HL-60 (cell line): ENCODE data around the gene PICK1.

Experiments used
- CTCF ChIP-seq: IDR thresholded peaks from one replicate; pipeline ENCODE4 v1.5.1; 2011; ENCODE audit warnings: low read length, control low read depth, inconsistent platforms; ENCODE audit not compliant: insufficient read depth
- GABPA ChIP-seq: IDR thresholded peaks from 2 replicates; pipeline ENCODE4 v1.6.1; 2012; ENCODE audit warnings: low read depth
- POLR2AphosphoS5 ChIP-seq: IDR thresholded peaks from 2 replicates; pipeline ENCODE4 v1.6.1; 2012; ENCODE audit warnings: low read depth
- TF ChIP-seq, protein P1 (sequence below): IDR thresholded peaks from 2 replicates; pipeline ENCODE4 v1.6.1; 2012; ENCODE audit warnings: low read depth; ENCODE audit not compliant: insufficient replicate concordance

DNA sequence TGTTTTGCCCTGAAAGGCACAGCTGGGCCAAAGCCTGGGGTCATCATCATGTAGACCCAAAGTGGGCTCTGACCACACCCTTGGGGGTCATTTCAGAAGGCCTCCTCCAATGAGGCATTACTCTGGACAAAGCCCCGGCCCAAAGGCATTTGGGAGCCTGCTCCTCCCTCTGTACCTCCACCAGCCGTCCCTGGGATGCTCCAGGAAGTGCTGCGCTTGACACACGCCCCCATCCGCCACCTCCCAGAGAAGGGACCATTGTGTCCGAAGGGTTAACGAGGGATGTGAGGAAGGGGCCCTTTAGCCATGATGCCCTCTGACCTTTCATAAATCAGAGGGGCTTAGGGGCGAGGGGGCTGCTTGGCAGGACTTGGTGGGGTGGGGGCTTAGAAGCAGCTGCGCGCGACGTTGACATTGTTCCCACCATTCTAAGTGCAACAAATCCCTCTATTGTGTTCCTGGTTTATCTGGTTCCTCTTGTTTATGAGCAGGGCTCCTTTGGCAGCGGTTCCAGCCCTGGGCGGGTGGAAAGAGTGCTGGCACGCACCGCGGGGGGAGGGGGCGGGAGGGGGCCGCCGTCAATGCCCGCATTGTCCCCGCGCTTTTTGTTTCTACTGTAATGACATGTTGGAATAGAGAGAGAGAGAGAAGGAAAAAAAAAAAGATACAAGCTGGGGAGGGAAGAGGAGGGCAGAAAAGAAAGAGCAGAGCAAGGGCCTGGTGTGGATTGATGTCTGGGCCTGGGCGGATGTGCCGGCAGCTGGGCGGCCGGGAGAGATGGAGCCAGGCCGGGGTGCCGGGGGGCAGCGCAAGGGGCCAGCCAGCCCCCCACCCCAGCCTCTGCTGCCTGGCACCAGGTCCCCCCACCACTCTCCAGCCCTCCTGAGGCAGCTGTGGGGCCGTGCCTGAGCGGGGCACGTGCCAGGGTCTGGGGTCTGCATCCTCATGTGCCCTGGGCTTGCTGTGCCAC lies 40.7 kb upstream of the PICK1 start:
- TF ChIP-seq CTCF (no peak), GABPA (no peak), POLR2AphosphoS5 (no peak)
- TF ChIP-seq, protein P1, sequence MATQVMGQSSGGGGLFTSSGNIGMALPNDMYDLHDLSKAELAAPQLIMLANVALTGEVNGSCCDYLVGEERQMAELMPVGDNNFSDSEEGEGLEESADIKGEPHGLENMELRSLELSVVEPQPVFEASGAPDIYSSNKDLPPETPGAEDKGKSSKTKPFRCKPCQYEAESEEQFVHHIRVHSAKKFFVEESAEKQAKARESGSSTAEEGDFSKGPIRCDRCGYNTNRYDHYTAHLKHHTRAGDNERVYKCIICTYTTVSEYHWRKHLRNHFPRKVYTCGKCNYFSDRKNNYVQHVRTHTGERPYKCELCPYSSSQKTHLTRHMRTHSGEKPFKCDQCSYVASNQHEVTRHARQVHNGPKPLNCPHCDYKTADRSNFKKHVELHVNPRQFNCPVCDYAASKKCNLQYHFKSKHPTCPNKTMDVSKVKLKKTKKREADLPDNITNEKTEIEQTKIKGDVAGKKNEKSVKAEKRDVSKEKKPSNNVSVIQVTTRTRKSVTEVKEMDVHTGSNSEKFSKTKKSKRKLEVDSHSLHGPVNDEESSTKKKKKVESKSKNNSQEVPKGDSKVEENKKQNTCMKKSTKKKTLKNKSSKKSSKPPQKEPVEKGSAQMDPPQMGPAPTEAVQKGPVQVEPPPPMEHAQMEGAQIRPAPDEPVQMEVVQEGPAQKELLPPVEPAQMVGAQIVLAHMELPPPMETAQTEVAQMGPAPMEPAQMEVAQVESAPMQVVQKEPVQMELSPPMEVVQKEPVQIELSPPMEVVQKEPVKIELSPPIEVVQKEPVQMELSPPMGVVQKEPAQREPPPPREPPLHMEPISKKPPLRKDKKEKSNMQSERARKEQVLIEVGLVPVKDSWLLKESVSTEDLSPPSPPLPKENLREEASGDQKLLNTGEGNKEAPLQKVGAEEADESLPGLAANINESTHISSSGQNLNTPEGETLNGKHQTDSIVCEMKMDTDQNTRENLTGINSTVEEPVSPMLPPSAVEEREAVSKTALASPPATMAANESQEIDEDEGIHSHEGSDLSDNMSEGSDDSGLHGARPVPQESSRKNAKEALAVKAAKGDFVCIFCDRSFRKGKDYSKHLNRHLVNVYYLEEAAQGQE = no peak
